ENCODE data around the gene ALDH1L1.

ALDH1L1 gene

GRCh38 chr3:126121074-126121473 lies 59.3 kb downstream of the ALDH1L1 start:
- TF ChIP-seq CTCF (IDR thresholded peaks at IDR 0.05; ENCODE audit: low read depth, low read length), result no peak
- TF ChIP-seq POLR2A (IDR thresholded peaks at IDR 0.05; ENCODE audit: extremely low read depth, insufficient read length), result no peak
- no peak for TF ChIP-seq MYC (IDR thresholded peaks at IDR 0.05; ENCODE audit: low read depth, low read length)
- TF ChIP-seq, protein P1, sequence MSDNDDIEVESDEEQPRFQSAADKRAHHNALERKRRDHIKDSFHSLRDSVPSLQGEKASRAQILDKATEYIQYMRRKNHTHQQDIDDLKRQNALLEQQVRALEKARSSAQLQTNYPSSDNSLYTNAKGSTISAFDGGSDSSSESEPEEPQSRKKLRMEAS (IDR thresholded peaks at IDR 0.05; ENCODE audit: low read depth, low read length), result no peak
- H3K4me3 ChIP-seq (ENCODE audit: low read depth, low read length), result no peak overlapping the region
- no peak for DNase-seq (ENCODE audit: low read depth)

DNA sequence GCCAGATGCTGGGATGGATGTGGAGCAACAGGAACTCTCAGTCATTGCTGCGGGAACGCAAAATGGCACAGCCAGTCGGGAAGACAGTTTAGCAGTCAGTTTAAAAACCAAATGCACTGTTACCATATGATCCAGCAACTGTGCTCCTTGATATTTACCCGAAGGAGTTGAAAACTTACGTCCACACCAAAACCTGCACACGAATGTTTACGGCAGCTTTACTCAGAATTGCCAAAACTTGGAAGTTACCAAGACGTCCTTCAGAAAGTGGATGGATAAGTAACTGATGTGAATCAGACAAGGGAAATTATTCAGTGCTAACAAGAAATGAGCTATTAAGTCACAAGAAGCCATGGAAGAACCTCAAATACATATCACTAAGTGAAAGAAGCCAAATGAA lies 60.4 kb downstream of the ALDH1L1 start:
- no peak overlapping the region for H3K4me3 ChIP-seq (ENCODE audit: low read depth, low read length)
- TF ChIP-seq, protein P1 (IDR thresholded peaks at IDR 0.05; ENCODE audit: low read depth, low read length), result no peak
- TF ChIP-seq MYC (IDR thresholded peaks at IDR 0.05; ENCODE audit: low read depth, low read length), result no peak
- TF ChIP-seq POLR2A (IDR thresholded peaks at IDR 0.05; ENCODE audit: extremely low read depth, insufficient read length), result no peak
- TF ChIP-seq CTCF (IDR thresholded peaks at IDR 0.05; ENCODE audit: low read depth, low read length), result no peak
- DNase-seq (ENCODE audit: low read depth), result no peak

- TF ChIP-seq, protein P1 (IDR thresholded peaks at IDR 0.05; ENCODE audit: low read depth, low read length), result no peak
- no peak for TF ChIP-seq POLR2A (IDR thresholded peaks at IDR 0.05; ENCODE audit: extremely low read depth, insufficient read length)
- TF ChIP-seq CTCF (IDR thresholded peaks at IDR 0.05; ENCODE audit: low read depth, low read length), result no peak
- TF ChIP-seq MYC (IDR thresholded peaks at IDR 0.05; ENCODE audit: low read depth, low read length), result no peak
- no peak for DNase-seq (ENCODE audit: low read depth)
- no peak overlapping the region for H3K4me3 ChIP-seq (ENCODE audit: low read depth, low read length)
Observed at GRCh38 chr3:126119008-126119675, 61.2 kb downstream of the ALDH1L1 start.

DNA sequence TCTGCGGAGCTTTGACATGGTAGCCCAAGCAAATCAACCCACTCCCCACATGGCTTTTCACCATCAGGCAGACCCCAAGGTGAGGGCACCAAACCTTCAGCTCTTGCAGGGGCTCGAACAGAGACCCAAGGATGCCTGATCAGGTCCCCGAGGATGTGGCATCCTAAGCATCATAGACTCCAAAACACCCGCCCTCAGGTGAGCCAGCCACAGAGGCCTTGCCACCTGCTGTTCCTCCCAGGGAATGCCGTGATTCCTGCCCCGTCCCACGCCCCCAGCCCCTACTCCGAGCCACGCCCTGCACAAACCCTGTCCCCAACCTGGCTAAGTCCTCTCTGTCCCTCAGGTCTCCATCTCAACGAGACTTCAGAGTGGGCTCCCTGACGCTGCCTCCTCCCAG lies 61.8 kb downstream of the ALDH1L1 start:
- TF ChIP-seq, protein P1 (IDR thresholded peaks at IDR 0.05; ENCODE audit: low read depth, low read length), result no peak
- no peak for TF ChIP-seq MYC (IDR thresholded peaks at IDR 0.05; ENCODE audit: low read depth, low read length)
- no peak for TF ChIP-seq CTCF (IDR thresholded peaks at IDR 0.05; ENCODE audit: low read depth, low read length)
- no peak for TF ChIP-seq POLR2A (IDR thresholded peaks at IDR 0.05; ENCODE audit: extremely low read depth, insufficient read length)
- no peak overlapping the region for H3K4me3 ChIP-seq (ENCODE audit: low read depth, low read length)
- DNase-seq (ENCODE audit: low read depth), result no peak

- no peak overlapping the region for H3K4me3 ChIP-seq (ENCODE audit: low read depth, low read length)
- no peak for DNase-seq (ENCODE audit: low read depth)
- TF ChIP-seq CTCF (IDR thresholded peaks at IDR 0.05; ENCODE audit: low read depth, low read length) (no peak), POLR2A (IDR thresholded peaks at IDR 0.05; ENCODE audit: extremely low read depth, insufficient read length) (no peak), MYC (IDR thresholded peaks at IDR 0.05; ENCODE audit: low read depth, low read length) (no peak)
- TF ChIP-seq, protein P1 (IDR thresholded peaks at IDR 0.05; ENCODE audit: low read depth, low read length), result no peak
Observed at GRCh38 chr3:126117786-126118185, 62.6 kb downstream of the ALDH1L1 start.

All from NB4 (cell line).